Measurements from ENCODE around the gene DNAH10. TPM values are rescaled to one million over a fixed set of nuclear protein-coding genes. Genes with fewer than 3 reads are reported as not detected.

Gene DNAH10
- total RNA-seq, 1 donor from 2014 or later = 10.1 TPM

GRCh38 chr12:123867141-123867540, 105.0 kb downstream of the DNAH10 start:
- intact Hi-C loops (cut with DNase I) = no loop called here
- no peak for TF ChIP-seq CTCF (IDR thresholded peaks at IDR 0.05)
- Histone ChIP-seq H3K27ac (no peak overlapping the region), H3K36me3 (no peaks in the 10 kb centered on the region), H3K4me3 (no peak overlapping the region), H3K9me3 (no peaks in the 10 kb centered on the region), H3K27me3 (ENCODE audit: low read depth) (no peaks in the 10 kb centered on the region), H3K4me1 (no peaks in the 10 kb centered on the region)
- ATAC-seq = no peak
- DNase-seq = no peak

GRCh38 chr12:123868791-123869190, 106.7 kb downstream of the DNAH10 start:
- no peak for ATAC-seq
- no peak for DNase-seq
- H3K36me3 ChIP-seq = no peaks in the 10 kb centered on the region
- no peaks in the 10 kb centered on the region for H3K4me1 ChIP-seq
- no peaks in the 10 kb centered on the region for H3K27me3 ChIP-seq (ENCODE audit: low read depth)
- H3K27ac ChIP-seq = no peak overlapping the region
- no peak for TF ChIP-seq CTCF (IDR thresholded peaks at IDR 0.05)
- intact Hi-C loops (cut with DNase I) = no loop called here
- no peak overlapping the region for H3K4me3 ChIP-seq
- H3K9me3 ChIP-seq = no peaks in the 10 kb centered on the region

GRCh38 chr12:123873793-123874192, 111.7 kb downstream of the DNAH10 start:
- Histone ChIP-seq H3K9me3 (no peaks in the 10 kb centered on the region), H3K4me1 (no peaks in the 10 kb centered on the region), H3K36me3 (no peaks in the 10 kb centered on the region), H3K27ac (no peak overlapping the region), H3K4me3 (no peak overlapping the region), H3K27me3 (ENCODE audit: low read depth) (no peaks in the 10 kb centered on the region)
- DNase-seq (no peak), ATAC-seq (no peak)
- no peak for TF ChIP-seq CTCF (IDR thresholded peaks at IDR 0.05)
- intact Hi-C loops (cut with DNase I) = no loop called here

- no peaks in the 10 kb centered on the region for H3K36me3 ChIP-seq
- H3K27ac ChIP-seq = no peak overlapping the region
- ATAC-seq = no peak
- H3K27me3 ChIP-seq (ENCODE audit: low read depth) = no peaks in the 10 kb centered on the region
- H3K9me3 ChIP-seq = no peaks in the 10 kb centered on the region
- H3K4me1 ChIP-seq = no peaks in the 10 kb centered on the region
- TF ChIP-seq CTCF (IDR thresholded peaks at IDR 0.05) = no peak
- intact Hi-C loops (cut with DNase I) = no loop called here
- DNase-seq = no peak
- H3K4me3 ChIP-seq = no peak overlapping the region
Measured at GRCh38 chr12:123877968-123878367, 115.9 kb downstream of the DNAH10 start.

GRCh38 chr12:123879101-123879500, 117.0 kb downstream of the DNAH10 start:
- no peak for ATAC-seq
- Histone ChIP-seq H3K36me3 (no peaks in the 10 kb centered on the region), H3K27ac (no peak overlapping the region), H3K9me3 (no peaks in the 10 kb centered on the region), H3K4me1 (no peaks in the 10 kb centered on the region), H3K4me3 (no peak overlapping the region), H3K27me3 (ENCODE audit: low read depth) (peaks cover under 1% of the 10 kb centered on the region)
- DNase-seq = no peak
- intact Hi-C loops (cut with DNase I) = no loop called here
- TF ChIP-seq CTCF (IDR thresholded peaks at IDR 0.05) = no peak

GRCh38 chr12:123879691-123880090, 117.6 kb downstream of the DNAH10 start:
- no peak overlapping the region for H3K27ac ChIP-seq
- H3K4me3 ChIP-seq = no peak overlapping the region
- intact Hi-C loops (cut with DNase I) = no loop called here
- H3K27me3 ChIP-seq (ENCODE audit: low read depth) = peaks cover 4% of the 10 kb centered on the region
- H3K4me1 ChIP-seq = no peaks in the 10 kb centered on the region
- H3K9me3 ChIP-seq = no peaks in the 10 kb centered on the region
- no peak for TF ChIP-seq CTCF (IDR thresholded peaks at IDR 0.05)
- DNase-seq (no peak), ATAC-seq (no peak)
- H3K36me3 ChIP-seq = no peaks in the 10 kb centered on the region
